ENCODE results near the gene SSR2. TPM values are rescaled to one million over a fixed set of nuclear protein-coding genes. Genes with fewer than 3 reads are reported as not detected.

Gene SSR2
- total RNA-seq, 1 donor from 2014 or later = 255 TPM

- H3K27ac Mint-ChIP-seq (ENCODE audit: unreplicated experiment) = no peak overlapping the region
- no peaks in the 10 kb centered on the region for H3K27me3 Mint-ChIP-seq (ENCODE audit: low read depth)
- peaks cover 24% of the 10 kb centered on the region for H3K4me1 Mint-ChIP-seq
- no peak for TF ChIP-seq CTCF (conservative IDR thresholded peaks at IDR 0.05)
- peaks cover 9% of the 10 kb centered on the region for H3K36me3 Mint-ChIP-seq (ENCODE audit: low read depth)
- H3K9me3 Mint-ChIP-seq = no peaks in the 10 kb centered on the region
- no peak for DNase-seq (ENCODE audit: low read depth, low spot score)
- H3K4me3 Mint-ChIP-seq = no peak overlapping the region
Observed at GRCh38 chr1:155964193-155964592, 56.6 kb downstream of the SSR2 start.

- H3K4me3 Mint-ChIP-seq = no peak overlapping the region
- H3K36me3 Mint-ChIP-seq (ENCODE audit: low read depth) = peaks cover 9% of the 10 kb centered on the region
- TF ChIP-seq CTCF (conservative IDR thresholded peaks at IDR 0.05) = no peak
- no peak for DNase-seq (ENCODE audit: low read depth, low spot score)
- H3K27ac Mint-ChIP-seq (ENCODE audit: unreplicated experiment) = peak overlapping the region; percentile 62
- H3K4me1 Mint-ChIP-seq = peaks cover 9% of the 10 kb centered on the region
- H3K9me3 Mint-ChIP-seq = no peaks in the 10 kb centered on the region
- H3K27me3 Mint-ChIP-seq (ENCODE audit: low read depth) = no peaks in the 10 kb centered on the region
Observed at GRCh38 chr1:155962599-155963211, 58.0 kb downstream of the SSR2 start.

GRCh38 chr1:155961937-155962336 lies 58.8 kb downstream of the SSR2 start:
- peaks cover 1% of the 10 kb centered on the region for H3K4me1 Mint-ChIP-seq
- H3K9me3 Mint-ChIP-seq = no peaks in the 10 kb centered on the region
- H3K27me3 Mint-ChIP-seq (ENCODE audit: low read depth) = no peaks in the 10 kb centered on the region
- no peak overlapping the region for H3K4me3 Mint-ChIP-seq
- H3K36me3 Mint-ChIP-seq (ENCODE audit: low read depth) = peaks cover 11% of the 10 kb centered on the region
- no peak overlapping the region for H3K27ac Mint-ChIP-seq (ENCODE audit: unreplicated experiment)
- DNase-seq (ENCODE audit: low read depth, low spot score) = no peak
- TF ChIP-seq CTCF (conservative IDR thresholded peaks at IDR 0.05) = no peak

- Mint-ChIP-seq H3K27me3 (ENCODE audit: low read depth) (no peaks in the 10 kb centered on the region), H3K36me3 (ENCODE audit: low read depth) (peaks cover 8% of the 10 kb centered on the region), H3K4me3 (no peak overlapping the region), H3K4me1 (no peaks in the 10 kb centered on the region), H3K9me3 (no peaks in the 10 kb centered on the region), H3K27ac (ENCODE audit: unreplicated experiment) (peak overlapping the region; percentile 47)
- TF ChIP-seq CTCF (conservative IDR thresholded peaks at IDR 0.05) = no peak
- DNase-seq (ENCODE audit: low read depth, low spot score) = no peak
Observed at GRCh38 chr1:155960081-155960745, 60.5 kb downstream of the SSR2 start.

Other genes starting within 250 kb of the SSR2 start
- gene GON4L, start 163.7 kb downstream of the SSR2 start, total RNA-seq = 58.4 and 59.5 TPM in 2 replicates
- gene SYT11, start 161.4 kb downstream of the SSR2 start, total RNA-seq = 19.8 and 20.0 TPM in 2 replicates
- 34.5 and 35.3 TPM in 2 replicates for gene RIT1, start 109.6 kb downstream of the SSR2 start, total RNA-seq
- gene KHDC4, start 86.5 kb downstream of the SSR2 start, total RNA-seq = 69.9 and 71.2 TPM in 2 replicates
- gene RXFP4, start 79.3 kb downstream of the SSR2 start, total RNA-seq = not detected in 2 replicates
- gene ARHGEF2, start 42.4 kb downstream of the SSR2 start, total RNA-seq = 97.6 and 101 TPM in 2 replicates
- 70.4 and 78.0 TPM in 2 replicates for gene UBQLN4, start 32.8 kb upstream of the SSR2 start, total RNA-seq
- gene LAMTOR2, start 33.8 kb upstream of the SSR2 start, total RNA-seq = 49.4 and 55.6 TPM in 2 replicates
- gene RAB25, start 40.2 kb upstream of the SSR2 start, total RNA-seq = not detected in 2 replicates
- gene MEX3A, start 61.5 kb upstream of the SSR2 start, total RNA-seq = 114 and 120 TPM in 2 replicates
- 51.0 and 51.7 TPM in 2 replicates for gene LMNA, start 93.8 kb upstream of the SSR2 start, total RNA-seq
- 1.3 and 2.1 TPM in 2 replicates for gene SEMA4A, start 132.6 kb upstream of the SSR2 start, total RNA-seq
- gene SLC25A44, start 173.2 kb upstream of the SSR2 start, total RNA-seq = 19.1 and 22.7 TPM in 2 replicates
- 82.5 and 83.3 TPM in 2 replicates for gene PMF1, start 192.1 kb upstream of the SSR2 start, total RNA-seq
- 2.5 and 3.0 TPM in 2 replicates for gene BGLAP, start 221.2 kb upstream of the SSR2 start, total RNA-seq
- 15.8 and 17.1 TPM in 2 replicates for gene PAQR6, start 227.1 kb upstream of the SSR2 start, total RNA-seq

Measured in neural crest cell (in vitro differentiated cells).